ENCODE results near the gene PDZK1.
"Not testable (repeated sequence)": the region's sequence is repeated elsewhere in the genome, so short reads cannot be mapped to it uniquely, and the experiment has no call there.

Gene PDZK1

GRCh38 chr1:145710291-145711027 lies 3.3 kb upstream of the PDZK1 start:
- no peak for DNase-seq

- DNase-seq, result no peak
Measured at GRCh38 chr1:145708063-145708462, 895 bp upstream of the PDZK1 start.

GRCh38 chr1:145706086-145706664 lies 993 bp downstream of the PDZK1 start:
- no peak for DNase-seq

DNA sequence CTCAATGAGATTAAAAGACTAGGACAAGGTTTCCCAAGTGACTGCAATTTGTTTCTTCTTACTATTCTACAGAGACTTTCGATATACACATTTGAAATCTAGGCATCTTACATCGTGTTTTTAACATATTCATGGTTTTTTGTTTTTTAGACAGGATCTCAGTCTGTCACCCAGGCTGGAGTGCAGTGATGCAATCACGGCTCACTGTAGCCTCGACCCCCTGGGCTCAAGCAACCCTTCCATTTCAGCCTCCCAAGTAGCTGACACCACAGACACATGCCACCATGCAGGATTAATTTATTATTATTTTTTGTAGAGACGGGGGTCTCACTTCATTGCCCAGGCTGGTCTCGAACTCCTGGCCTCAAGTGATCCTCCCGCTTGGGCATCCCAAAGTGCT lies 1.5 kb downstream of the PDZK1 start:
- no peak for DNase-seq

DNA sequence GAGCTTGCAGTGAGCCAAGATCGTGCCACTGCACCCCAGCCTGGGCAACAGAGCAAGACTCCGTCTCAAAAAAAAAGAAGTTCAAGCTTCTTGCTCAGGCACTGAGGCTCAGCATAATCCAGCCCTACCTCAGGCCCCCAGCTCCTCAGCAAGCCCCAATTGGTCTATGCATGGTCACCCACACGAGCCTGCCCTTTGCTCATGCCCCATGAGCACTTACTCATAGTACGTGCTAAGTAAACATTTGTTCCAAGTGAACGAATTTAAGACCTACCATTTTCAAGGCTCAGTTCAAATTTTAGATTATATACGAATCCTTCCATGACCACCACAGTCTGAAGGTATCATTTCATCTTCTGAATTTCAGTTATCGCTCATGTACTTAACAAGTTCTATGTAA lies 4.3 kb downstream of the PDZK1 start:
- no peak for DNase-seq

DNA sequence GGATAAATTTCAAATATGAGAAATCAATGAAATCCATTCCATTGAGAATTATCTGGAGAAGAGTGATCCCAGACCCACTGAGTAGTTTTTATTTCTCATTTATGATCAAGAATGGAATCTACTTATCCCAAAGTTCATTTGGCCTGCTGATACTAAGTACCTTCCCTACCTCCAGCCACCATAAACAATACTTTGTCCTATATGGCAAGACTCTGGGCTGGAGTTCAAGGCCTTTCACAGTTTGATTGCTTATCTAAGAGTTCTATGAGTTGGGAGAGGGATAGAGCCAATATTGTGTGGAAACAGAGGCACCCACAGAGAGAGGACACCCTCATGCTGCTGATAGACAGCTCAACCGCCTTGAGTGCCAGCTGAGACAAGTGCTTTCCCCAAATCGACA lies 5.1 kb downstream of the PDZK1 start:
- DNase-seq, result no peak

DNA sequence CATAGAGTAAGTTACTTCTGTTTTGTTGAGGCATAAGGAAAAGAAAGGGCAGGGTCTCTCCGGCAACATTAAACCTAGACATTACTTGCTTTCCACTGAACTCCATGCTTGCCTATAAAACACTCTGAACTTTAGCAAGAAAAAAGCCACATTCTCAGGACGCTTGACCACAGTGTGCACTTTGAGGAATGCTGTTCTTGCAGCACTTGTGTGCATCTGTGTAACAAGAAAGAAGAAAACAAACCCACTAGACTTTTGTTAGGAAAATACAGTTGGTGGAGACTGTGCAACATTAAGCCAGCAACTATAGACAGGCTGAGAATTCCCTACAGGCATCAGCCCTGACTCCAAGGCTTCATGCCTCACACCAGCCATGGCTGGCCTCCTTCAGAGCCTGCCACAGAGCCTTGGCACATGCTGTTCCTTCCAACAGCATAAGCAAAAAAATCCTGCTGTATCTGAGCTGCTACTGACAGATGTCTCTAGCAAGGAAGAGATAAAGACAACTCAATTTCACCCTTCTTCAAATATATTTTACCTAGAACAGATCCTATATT lies 5.8 kb downstream of the PDZK1 start:
- no peak for DNase-seq

GRCh38 chr1:145696630-145696960 lies 10.6 kb downstream of the PDZK1 start:
- DNase-seq, result no peak

DNA sequence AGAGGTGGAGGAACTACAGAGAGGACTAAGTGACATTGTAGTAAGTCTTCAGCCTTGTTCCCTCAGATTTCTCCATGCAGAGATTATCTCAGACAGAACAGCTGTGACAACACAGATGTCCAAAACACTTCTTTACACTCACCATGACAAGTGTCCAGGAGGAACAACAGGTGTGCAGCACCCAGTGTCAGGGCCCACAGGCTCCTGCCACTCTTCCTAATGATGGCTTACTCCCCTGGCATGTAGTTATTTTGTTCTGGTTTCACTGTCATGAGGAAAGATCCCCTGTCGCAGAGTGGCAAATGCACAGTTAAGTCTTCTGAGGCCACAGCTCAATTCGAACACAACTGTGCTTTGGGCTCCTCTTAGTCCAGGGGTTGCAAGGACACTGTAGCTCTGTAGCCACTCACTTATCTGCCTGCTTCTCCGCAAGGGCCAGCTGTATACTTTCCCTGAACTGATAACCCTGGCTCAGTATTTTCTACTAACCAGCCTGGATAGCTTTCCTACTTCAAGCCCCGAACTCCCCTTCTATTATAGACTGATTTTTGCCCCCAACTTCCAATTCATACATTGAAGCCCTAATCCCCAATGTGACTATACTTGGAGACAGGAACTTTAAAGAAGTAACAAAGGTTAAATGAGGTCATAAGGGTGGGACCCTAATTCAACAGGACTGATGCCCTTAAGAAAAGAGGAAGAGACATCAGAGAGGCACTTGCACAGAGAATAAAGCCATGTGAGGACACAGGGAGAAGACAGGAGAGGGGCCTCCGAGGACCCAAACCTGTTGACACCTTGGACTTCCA lies 11.1 kb downstream of the PDZK1 start:
- no peak for DNase-seq

DNA sequence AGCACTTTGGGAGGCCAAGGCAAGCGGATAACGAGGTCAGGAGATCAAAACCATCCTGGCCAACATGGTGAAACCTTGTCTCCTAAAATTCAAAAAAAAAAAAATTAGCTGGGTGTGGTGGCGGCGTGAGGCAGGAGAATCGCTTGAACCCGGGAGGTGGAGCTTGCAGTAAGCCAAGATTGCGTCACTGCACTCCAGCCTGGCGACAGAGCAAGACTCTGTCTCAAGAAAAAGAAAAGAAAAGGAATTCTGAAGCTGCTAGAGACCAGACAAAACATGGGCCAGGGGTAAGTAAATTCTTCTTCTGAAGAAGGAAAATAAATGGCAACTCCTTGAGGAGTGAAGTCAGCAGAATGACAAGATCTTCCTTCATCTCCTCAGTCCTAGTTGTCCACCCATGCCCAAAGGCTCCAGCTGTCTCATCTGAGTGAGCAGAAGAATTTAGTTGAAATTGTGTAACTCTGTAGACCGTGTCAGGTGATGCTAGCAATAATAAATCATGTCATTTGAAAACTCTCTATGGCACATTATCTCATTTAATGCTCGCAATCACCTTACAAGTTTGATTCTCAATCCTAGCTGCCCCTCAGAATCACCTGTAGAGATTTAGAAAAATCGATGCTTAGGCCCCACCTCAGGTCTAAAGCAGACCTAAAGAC lies 14.3 kb downstream of the PDZK1 start:
- DNase-seq, result no peak

DNA sequence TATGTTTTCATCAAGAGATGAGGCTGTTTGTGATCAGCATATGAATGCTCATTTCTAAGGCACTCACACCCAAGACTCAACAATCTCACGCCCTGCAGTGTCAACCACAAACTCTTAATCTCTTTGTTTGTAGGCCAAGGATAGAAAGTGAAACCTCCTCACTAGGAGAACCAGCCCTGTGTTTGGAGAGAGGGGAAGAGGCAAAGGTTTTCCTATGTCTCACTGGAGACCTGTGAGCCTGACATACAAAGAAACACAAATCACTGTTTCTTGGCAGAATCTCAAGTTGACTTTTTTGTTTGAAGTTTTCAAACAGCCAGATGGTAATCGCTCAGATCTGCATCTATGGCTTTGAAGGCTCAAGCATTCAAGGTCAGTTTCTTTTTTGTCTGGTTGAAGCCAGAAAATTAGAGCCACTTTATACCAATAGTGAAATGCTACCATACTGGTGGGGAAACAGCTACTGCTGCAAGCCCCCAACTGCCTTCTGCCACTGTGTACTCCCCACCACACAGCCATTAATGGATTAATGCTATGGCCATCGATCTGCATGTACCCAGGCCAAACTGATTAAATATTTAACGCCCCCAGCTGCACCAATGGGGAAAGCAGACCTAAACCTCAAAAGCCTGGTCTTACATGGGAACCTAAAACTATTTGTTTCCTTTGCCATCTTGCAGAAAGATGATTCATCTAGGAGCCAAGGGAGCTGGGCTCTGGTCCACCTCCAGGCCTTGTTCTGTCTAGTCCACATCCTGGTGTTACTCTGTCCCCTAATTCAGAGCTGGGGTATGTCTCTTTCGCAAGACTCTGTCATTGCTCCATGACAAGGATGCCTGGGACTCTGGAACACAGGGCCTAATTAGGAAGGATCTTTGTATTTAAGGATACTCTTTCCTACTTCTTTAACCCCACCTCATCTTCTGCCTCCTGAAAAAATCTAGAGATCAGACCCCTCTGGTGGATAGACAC lies 16.3 kb downstream of the PDZK1 start:
- no peak for DNase-seq

DNA sequence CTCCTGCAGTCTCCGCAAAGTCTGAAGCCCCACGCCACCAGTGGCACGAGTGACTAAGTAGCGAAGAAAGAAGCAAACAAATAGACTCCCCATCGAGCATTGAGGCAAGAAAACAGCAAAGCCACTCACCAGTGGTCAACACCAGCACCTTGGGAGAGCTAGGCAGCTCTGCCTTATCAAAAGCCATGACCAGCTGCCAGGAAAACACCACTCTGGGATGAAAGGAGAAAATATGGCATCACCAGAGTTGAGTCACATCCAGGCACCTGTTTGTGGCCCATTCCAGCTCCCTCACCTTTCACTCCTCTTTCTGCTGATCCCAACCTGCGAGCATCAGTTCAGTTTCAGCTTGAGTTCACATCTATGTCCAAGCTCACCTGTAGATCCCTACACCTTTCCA lies 17.2 kb downstream of the PDZK1 start:
- DNase-seq, result no peak

DNA sequence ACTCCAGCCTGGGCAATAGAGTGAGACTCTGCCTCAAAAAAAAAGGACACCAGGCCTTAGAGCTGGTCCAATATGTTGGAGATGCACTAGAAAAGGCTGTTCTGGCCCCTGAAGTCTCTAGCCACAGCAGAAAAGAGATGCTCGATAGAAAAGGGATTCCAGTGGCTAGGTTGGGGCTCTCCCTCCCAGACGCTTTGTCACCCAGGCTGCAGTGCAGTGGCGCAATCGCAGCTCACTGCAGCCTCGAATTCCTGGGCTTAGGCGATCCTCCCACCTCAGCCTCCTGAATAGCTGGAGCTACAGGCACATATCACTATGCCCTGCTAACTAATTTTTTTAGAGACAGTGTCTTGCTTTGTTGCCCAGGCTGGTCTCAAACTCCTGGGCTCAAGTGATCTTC lies 18.2 kb downstream of the PDZK1 start:
- DNase-seq, result no peak

GRCh38 chr1:145688328-145688727 lies 18.8 kb downstream of the PDZK1 start:
- DNase-seq, result no peak

DNA sequence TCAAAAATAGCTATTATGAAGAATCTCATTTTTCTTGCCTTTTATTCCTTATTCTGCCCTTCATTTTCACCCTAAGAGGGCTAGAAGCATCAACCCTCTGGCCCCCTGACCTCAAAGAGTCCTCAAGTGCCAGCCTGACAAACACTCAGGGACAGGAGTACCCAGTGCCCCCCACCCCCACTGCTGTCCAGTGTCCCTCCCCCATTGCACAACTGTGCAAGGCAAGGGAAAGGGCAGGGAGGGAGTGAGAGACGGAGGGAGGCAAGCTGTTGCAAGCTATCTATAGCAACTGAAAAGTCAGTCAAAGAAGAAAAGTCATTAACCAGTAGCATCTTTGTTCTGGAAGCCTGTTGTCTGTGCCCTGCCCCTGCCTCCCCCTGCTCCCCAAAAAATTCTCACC lies 21.1 kb downstream of the PDZK1 start:
- DNase-seq, result not testable (repeated sequence)

- not testable (repeated sequence) for DNase-seq
Measured at GRCh38 chr1:145684858-145685257, 22.3 kb downstream of the PDZK1 start.

DNA sequence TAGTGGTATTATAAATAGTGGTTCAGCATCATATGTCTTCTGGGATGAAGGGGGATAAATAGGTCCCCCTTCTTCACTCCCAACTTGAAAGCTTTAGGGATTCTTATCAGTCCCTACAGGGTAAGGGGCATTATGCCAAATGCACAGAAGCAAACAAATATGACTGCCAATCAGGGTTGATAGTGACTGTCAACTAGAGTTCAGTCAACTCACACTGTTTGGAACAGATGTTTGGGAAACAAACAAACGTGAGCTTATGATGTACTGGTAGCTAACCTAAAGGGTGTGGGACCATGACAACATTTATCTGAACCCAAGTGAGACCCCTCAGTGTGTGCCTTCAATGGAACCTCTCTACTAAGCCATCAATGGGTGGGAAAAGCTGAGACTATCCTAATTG lies 34.0 kb downstream of the PDZK1 start:
- DNase-seq, result not testable (repeated sequence)

GRCh38 chr1:145670995-145671745 lies 36.0 kb downstream of the PDZK1 start:
- not testable (repeated sequence) for DNase-seq

GRCh38 chr1:145665015-145665414 lies 42.2 kb downstream of the PDZK1 start:
- not testable (repeated sequence) for DNase-seq

GRCh38 chr1:145662502-145662901 lies 44.7 kb downstream of the PDZK1 start:
- not testable (repeated sequence) for DNase-seq

- not testable (repeated sequence) for DNase-seq
Measured at GRCh38 chr1:145656245-145656943, 50.8 kb downstream of the PDZK1 start.

Data from activated CD4-positive, alpha-beta T cell treated with anti-CD3 and anti-CD28 coated beads, Interleukin-2, amount 50 U/mL, for 1 hour (primary cell).